GM21367 (cell line): ENCODE data around the gene SEL1L.
"Not testable (repeated sequence)": the region's sequence is repeated elsewhere in the genome, so short reads cannot be mapped to it uniquely, and the experiment has no call there.

Experiments used
- ATAC-seq: cut with Tn5 transposase; IDR thresholded peaks from one replicate; pipeline ENCODE4 v1.9.1; 2021; ENCODE audit not compliant: unreplicated experiment

SEL1L gene

GRCh38 chr14:81533536-81534343 is at the start of gene SEL1L:
Gene SEL1L, minus strand, starts transcription at chr14:81533853. Its CDS starts 109 bp downstream, at chr14:81533744.
- ATAC-seq = peak; percentile 94

DNA sequence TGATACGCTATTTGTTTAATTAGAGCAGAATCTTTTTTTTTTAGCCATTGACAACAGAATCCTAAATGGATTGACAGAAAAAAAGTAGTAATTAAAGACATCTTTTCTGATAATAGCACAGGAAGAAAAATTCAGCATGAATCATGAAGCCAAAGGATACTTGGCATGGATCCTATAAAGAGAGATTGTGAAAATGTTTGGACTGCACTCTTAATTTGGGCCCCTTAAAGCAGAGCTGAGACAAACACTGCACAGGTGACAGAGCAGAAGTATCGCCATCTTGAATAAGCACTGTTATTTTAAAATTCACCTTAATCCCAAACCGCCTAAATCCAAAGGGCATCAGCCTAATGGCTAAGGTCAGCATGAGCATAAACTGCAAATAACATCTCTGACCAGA is 48.8 kb upstream of the SEL1L start:
- ATAC-seq = no peak

- no peak for ATAC-seq
Measured at GRCh38 chr14:81579115-81579514, 45.5 kb upstream of the SEL1L start.

GRCh38 chr14:81571437-81571836 is 37.8 kb upstream of the SEL1L start:
- no peak for ATAC-seq

- no peak for ATAC-seq
Measured at GRCh38 chr14:81567302-81567701, 33.6 kb upstream of the SEL1L start.

DNA sequence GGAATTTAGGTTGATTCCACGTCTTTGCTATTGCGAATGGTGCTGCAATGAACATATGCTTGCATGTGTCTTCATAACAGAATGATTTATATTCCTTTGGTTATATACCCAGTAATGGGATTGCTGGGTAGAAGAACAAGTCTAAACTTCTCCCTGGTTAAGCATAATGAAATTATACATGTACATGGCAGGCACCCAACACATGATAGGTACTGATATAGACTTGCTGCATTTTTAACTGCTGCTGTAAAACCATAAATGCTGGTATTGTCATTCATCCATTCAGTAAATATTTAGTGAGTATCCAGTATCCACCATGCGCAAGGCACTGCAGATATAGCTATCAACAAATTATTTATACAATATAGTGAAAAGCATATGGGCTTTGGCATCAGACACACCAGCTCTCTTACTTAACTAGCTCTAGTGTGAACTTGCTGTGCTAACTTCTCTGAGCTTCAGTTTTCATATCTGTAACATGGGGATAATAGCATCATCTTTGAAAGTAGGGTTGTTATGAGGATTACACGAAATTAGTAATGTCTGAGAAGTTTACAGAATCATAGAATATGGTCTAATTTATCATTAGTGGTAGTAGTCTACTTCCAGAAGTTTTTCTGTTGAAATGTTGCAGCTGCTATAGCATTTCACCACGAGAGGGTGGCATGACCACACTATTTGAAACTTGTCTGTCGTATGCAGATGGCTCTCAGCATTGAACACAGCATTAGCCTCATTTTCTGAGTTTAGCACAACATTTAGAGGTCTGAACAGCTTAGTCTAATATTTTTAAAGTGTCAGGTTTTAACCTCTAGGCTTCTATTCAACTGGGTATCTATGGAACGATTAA is 32.0 kb upstream of the SEL1L start:
- peak; percentile 94 for ATAC-seq

GRCh38 chr14:81562818-81563217 is 29.2 kb upstream of the SEL1L start:
- no peak for ATAC-seq

DNA sequence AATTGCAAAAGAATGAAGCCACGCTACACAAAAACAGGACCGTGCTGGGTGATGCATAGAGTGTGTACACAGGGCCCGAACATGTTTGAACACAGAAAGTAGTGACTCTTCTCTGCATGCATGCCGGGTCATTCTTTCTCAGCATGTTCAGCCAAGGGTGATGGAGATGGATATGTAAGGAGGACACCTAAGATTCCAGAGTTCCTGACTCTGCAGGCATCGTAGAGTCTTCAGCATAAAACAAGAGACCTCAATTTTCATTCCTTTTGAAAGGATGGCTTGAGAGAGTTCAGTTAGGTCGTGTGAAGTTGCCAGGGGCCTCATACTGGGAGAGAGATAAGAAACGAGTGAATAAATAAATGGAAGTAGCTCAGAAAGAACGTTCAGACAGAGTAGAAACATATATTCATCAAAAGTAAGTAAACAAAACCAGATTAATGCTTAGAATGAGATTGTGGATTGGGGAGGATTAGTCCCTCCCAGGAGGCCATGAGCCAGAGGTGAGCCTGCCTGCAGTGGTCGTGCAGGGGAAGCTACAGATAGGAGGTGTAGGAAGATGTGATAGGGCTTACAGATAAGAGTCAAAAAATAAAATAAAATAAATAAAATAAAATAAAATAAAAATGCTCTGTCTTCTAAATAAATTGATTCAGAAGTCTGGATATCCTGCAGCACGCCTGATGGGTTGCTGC is 27.6 kb upstream of the SEL1L start:
- ATAC-seq = no peak

GRCh38 chr14:81559385-81559784 is 25.7 kb upstream of the SEL1L start:
- ATAC-seq = no peak

DNA sequence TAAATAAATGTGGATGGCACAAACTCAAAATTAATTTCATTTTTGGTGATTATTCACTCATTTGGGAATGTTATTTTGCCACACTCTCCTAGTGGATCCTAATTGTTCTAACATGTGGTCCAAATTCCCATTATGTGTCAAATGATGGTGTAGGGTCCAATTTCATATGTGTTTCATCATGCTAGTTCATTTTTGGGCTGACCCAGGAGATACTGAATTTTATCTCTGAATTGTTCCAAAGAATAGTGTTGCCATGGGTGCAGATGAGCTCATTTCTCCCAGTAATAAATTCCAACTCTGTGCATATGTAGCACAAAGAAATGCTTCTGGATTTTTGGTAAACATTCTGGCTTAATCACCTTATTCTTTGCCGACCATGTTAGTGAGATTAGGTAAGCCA is 23.5 kb upstream of the SEL1L start:
- no peak for ATAC-seq

DNA sequence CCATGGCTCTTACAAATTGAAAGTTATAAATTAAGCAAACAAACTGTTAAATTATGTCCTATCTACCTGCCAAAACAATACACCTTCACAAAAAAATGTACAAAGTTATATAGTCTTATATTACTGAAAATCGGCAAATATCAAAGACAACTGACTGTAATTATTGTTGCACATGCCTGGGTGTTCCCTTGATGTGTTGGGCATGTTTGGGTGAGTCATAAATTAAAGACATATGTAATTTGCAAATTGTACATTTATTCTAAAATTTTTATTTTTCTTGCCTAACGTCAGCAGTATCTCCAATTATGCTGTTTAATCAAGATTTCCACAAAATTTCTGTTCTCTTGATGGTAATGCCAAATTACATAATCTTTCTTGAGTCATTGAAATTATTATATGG is 22.0 kb upstream of the SEL1L start:
- no peak for ATAC-seq

- ATAC-seq = no peak
Measured at GRCh38 chr14:81555051-81555450, 21.4 kb upstream of the SEL1L start.

DNA sequence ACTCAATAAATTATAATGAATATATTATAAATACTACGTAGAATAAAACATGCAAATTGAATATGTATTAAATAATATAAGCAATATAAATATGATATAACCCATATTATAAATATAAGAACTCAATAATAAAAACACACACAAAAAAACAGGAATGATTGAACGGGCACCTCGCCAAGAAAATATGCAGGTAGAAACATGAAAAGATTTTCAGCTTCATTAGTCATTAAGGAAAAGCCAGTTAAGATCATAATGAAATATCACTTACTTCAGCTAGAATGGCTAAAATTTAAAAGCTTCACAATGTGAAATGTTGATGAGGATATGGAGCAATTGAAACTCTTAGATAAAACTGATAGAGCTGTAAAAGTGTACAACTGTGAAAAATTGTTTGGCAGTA is 17.8 kb upstream of the SEL1L start:
- no peak for ATAC-seq

- ATAC-seq = peak; percentile 97
Measured at GRCh38 chr14:81550001-81550637, 16.5 kb upstream of the SEL1L start.

- not testable (repeated sequence) for ATAC-seq
Measured at GRCh38 chr14:81541206-81541605, 7.6 kb upstream of the SEL1L start.

DNA sequence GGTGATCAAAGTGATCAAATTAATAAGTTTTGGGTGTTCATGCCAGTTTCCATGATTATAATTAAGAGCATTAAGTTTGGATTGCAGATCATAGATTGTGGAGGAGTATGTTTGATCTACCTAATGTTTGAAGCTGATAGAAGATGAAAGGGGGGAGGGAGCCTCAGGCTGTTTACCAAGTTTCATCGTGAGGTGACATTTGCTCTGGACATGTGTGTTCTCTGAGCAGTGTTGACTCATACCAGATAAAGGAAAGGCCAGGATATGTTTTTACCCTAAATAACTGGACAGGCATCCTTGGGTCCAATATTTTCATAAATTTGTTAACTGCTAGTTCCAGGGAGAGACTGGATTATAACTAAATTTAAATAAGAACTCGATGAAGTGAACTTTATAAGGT is 3.5 kb upstream of the SEL1L start:
- ATAC-seq = no peak

- ATAC-seq = no peak
Measured at GRCh38 chr14:81536241-81536771, 2.7 kb upstream of the SEL1L start.

GRCh38 chr14:81535396-81536164 is 1.9 kb upstream of the SEL1L start:
- ATAC-seq = peak; percentile 15

GRCh38 chr14:81534510-81535074 is 939 bp upstream of the SEL1L start:
- ATAC-seq = no peak

GRCh38 chr14:81533212-81533535 is 479 bp downstream of the SEL1L start:
- ATAC-seq = no peak
